ENCODE results near the gene PTBP3. TPM values are rescaled to one million over a fixed set of nuclear protein-coding genes. Genes with fewer than 3 reads are reported as not detected.
"Not testable (repeated sequence)": the region's sequence is repeated elsewhere in the genome, so short reads cannot be mapped to it uniquely, and the experiment has no call there.

PTBP3 gene
- total RNA-seq, 2 donors from 2014 or later: 26.5 to 55.6 TPM

- ATAC-seq (ENCODE audit: insufficient number of reproducible peaks, low FRiP score, low read depth): no peak
- peaks cover 6% of the 10 kb centered on the region in 2 donors for H3K4me1 ChIP-seq (ENCODE audit: control insufficient read depth in 1 of 2, low read depth in 2 of 2)
- no peaks in the 10 kb centered on the region for H3K27me3 ChIP-seq (replicated peaks; ENCODE audit: insufficient read depth)
- H3K36me3 ChIP-seq: peaks cover 3% of the 10 kb centered on the region
- H3K4me3 ChIP-seq: no peak overlapping the region
- no peak overlapping the region for H3K27ac ChIP-seq
- H3K9me3 ChIP-seq: no peaks in the 10 kb centered on the region
- TF ChIP-seq CTCF (IDR thresholded peaks at IDR 0.05): no peak
- no peak for DNase-seq (ENCODE audit: low spot score)
Observed at GRCh38 chr9:112286926-112287325, 46.5 kb downstream of the PTBP3 start.

- peaks cover 6% of the 10 kb centered on the region in 2 donors for H3K4me1 ChIP-seq (ENCODE audit: control insufficient read depth in 1 of 2, low read depth in 2 of 2)
- no peak for ATAC-seq (ENCODE audit: insufficient number of reproducible peaks, low FRiP score, low read depth)
- no peak for DNase-seq (ENCODE audit: low spot score)
- no peaks in the 10 kb centered on the region for H3K36me3 ChIP-seq
- H3K27me3 ChIP-seq (replicated peaks; ENCODE audit: insufficient read depth): no peaks in the 10 kb centered on the region
- TF ChIP-seq CTCF (IDR thresholded peaks at IDR 0.05): no peak
- H3K4me3 ChIP-seq: no peak overlapping the region
- no peak overlapping the region for H3K27ac ChIP-seq
- no peaks in the 10 kb centered on the region for H3K9me3 ChIP-seq
Observed at GRCh38 chr9:112285056-112285455, 48.4 kb downstream of the PTBP3 start.

- Histone ChIP-seq H3K4me3 (no peak overlapping the region), H3K4me1 (ENCODE audit: control insufficient read depth in 1 of 2, low read depth in 2 of 2) (peaks cover 6% of the 10 kb centered on the region in 2 donors), H3K9me3 (no peaks in the 10 kb centered on the region), H3K27me3 (replicated peaks; ENCODE audit: insufficient read depth) (no peaks in the 10 kb centered on the region), H3K36me3 (no peaks in the 10 kb centered on the region), H3K27ac (no peak overlapping the region)
- no peak for DNase-seq (ENCODE audit: low spot score)
- TF ChIP-seq CTCF (IDR thresholded peaks at IDR 0.05): no peak
- no peak for ATAC-seq (ENCODE audit: insufficient number of reproducible peaks, low FRiP score, low read depth)
Observed at GRCh38 chr9:112283582-112284253, 49.7 kb downstream of the PTBP3 start.

GRCh38 chr9:112282841-112283240, 50.6 kb downstream of the PTBP3 start:
- not testable (repeated sequence) for DNase-seq (ENCODE audit: low spot score); H3K4me1 ChIP-seq (ENCODE audit: control insufficient read depth in 1 of 2, low read depth in 2 of 2); H3K27ac ChIP-seq; H3K9me3 ChIP-seq; H3K4me3 ChIP-seq; H3K27me3 ChIP-seq (replicated peaks; ENCODE audit: insufficient read depth); H3K36me3 ChIP-seq; ATAC-seq (ENCODE audit: insufficient number of reproducible peaks, low FRiP score, low read depth)

- H3K9me3 ChIP-seq: no peaks in the 10 kb centered on the region
- DNase-seq (ENCODE audit: low spot score) (no peak), ATAC-seq (ENCODE audit: insufficient number of reproducible peaks, low FRiP score, low read depth) (no peak)
- H3K27me3 ChIP-seq (replicated peaks; ENCODE audit: insufficient read depth): no peaks in the 10 kb centered on the region
- no peak overlapping the region for H3K27ac ChIP-seq
- peaks cover 0 to 6% of the 10 kb centered on the region in 2 donors for H3K4me1 ChIP-seq (ENCODE audit: control insufficient read depth in 1 of 2, low read depth in 2 of 2)
- TF ChIP-seq CTCF (IDR thresholded peaks at IDR 0.05): no peak
- no peak overlapping the region for H3K4me3 ChIP-seq
- H3K36me3 ChIP-seq: no peaks in the 10 kb centered on the region
Observed at GRCh38 chr9:112280904-112281303, 52.5 kb downstream of the PTBP3 start.

GRCh38 chr9:112279501-112279900, 53.9 kb downstream of the PTBP3 start:
- peaks cover 0 to 6% of the 10 kb centered on the region in 2 donors for H3K4me1 ChIP-seq (ENCODE audit: control insufficient read depth in 1 of 2, low read depth in 2 of 2)
- H3K27me3 ChIP-seq (replicated peaks; ENCODE audit: insufficient read depth): no peaks in the 10 kb centered on the region
- no peaks in the 10 kb centered on the region for H3K36me3 ChIP-seq
- DNase-seq (ENCODE audit: low spot score) (no peak), ATAC-seq (ENCODE audit: insufficient number of reproducible peaks, low FRiP score, low read depth) (no peak)
- no peaks in the 10 kb centered on the region for H3K9me3 ChIP-seq
- no peak overlapping the region for H3K4me3 ChIP-seq
- no peak for TF ChIP-seq CTCF (IDR thresholded peaks at IDR 0.05)
- no peak overlapping the region for H3K27ac ChIP-seq
